Activated T-cell treated with anti-CD3 and anti-CD28 coated beads for 48 hours (primary cell): ENCODE measurements around the gene NTRK3.

ENCODE experiments used
- DNase-seq: peaks from one replicate; pipeline ENCODE4 v3.0.0-alpha.2; 2020; ENCODE audit warnings: low read depth

NTRK3 gene

GRCh38 chr15:88118741-88119140 lies 137.8 kb downstream of the NTRK3 start:
- no peak for DNase-seq

DNA sequence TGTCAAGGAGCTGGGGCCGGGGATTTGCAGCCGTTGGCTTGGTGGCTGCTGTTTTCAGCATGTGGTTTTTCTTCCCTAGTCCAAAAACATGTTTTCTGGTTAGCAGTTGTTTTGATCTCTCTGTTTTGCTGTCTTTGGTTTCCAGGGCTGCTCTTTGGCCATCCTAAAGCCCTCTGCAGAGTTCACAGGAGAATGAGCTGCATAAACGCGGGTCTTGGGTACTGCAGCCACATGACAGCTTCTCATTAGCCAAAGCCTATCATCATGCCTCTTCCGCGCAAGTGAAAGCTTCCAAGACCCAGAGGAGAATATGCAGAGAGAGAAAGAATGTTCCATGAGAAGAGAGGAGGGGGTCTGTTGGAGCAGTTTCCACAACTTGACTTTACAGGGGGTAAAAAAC lies 138.5 kb downstream of the NTRK3 start:
- no peak for DNase-seq

- DNase-seq, result no peak
Measured at GRCh38 chr15:88115486-88116152, 140.9 kb downstream of the NTRK3 start.

DNA sequence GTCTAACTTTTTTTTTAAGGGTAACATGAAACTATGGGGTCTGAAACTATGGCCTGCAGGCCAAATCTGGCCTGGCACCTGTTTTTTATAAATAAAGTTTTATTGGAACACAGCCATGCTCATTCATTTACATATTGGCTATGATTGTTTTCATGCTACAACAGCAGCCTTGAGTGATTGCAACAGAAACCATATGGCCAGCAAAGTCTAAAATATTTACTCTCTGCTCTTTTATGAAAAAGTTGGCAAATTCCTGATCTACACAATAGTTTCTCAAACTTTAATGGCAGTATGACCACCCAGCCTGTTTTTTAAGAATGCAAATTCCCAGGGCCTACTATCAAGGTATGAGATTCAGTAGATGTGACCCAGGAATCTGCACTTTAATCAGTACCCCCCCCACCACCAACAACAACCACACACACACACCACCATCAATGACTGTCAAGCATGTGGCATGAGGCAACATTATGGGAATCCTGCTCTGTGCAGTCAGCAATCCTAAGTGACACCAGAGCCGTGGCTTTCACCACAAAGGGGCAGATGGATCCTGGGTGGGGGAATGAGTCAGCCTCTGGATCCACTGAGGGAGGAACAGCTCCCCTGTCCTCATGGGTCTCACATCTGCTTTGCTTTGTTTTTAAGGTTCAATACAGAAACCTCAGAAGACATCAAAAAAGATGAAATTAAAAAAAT lies 142.8 kb downstream of the NTRK3 start:
- no peak for DNase-seq

GRCh38 chr15:88108991-88109390 lies 147.5 kb downstream of the NTRK3 start:
- DNase-seq, result no peak

DNA sequence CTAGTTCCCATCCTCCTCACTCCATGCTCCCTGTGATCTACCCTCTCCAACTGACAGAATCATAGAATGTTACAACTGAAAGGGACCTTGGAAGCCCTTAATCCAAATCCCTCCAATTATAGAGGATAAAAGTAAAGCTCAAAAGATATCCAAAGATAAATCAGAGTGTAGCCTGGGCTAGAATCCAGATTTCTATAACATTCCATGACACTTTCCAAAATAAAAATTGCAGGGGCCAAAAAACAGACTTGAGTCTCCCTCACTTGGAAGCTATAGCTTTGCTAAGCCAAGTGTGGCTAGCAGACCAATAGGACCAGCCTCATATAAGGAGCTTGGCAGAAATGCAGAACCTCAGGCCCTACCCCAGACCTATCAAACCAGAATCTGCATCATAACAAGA lies 148.1 kb downstream of the NTRK3 start:
- DNase-seq, result no peak

GRCh38 chr15:88106074-88106473 lies 150.5 kb downstream of the NTRK3 start:
- DNase-seq, result no peak

GRCh38 chr15:88104357-88104756 lies 152.2 kb downstream of the NTRK3 start:
- no peak for DNase-seq

DNA sequence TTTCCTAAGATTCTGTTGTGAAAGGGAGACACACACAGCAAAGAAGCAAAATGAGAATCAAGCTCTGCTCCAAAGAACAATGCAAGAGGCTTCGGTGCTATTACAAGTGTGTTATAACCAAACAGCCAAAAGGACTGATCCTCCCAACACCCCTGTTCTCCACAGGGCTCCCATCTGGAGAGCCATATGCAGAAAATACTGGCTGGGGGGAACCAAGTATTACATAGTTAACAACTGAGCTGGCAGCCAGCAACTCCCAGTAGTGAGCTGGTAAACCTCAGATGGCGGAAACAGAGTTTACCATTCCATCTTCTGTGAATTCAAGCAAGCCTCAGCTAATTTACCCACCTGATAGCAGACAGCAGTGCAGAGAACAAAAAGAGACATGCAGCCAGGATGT lies 156.4 kb downstream of the NTRK3 start:
- DNase-seq, result no peak

DNA sequence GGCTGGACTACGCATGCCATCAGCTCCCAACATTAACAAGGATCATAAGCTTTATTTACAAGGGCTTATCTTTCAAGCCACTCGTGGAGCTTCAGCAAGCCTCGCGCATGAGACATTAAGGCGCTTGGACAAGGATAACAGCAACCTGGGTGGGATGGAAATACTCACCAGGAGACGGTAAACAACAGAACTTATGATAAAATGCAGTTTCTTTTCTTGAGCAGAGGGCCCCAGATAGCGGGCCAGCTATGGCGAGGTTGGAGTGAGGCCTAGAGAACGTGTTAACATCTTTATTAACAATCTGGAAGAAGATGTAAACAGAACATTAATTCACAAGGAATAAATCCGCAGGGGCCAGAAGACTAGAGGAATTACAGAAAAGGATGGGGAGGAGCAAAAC lies 158.2 kb downstream of the NTRK3 start:
- no peak for DNase-seq

GRCh38 chr15:88091444-88092016 lies 165.0 kb downstream of the NTRK3 start:
- DNase-seq, result no peak

- no peak for DNase-seq
Measured at GRCh38 chr15:88090481-88091011, 166.0 kb downstream of the NTRK3 start.

- DNase-seq, result no peak
Measured at GRCh38 chr15:88089731-88090130, 166.8 kb downstream of the NTRK3 start.

GRCh38 chr15:88089024-88089620 lies 167.4 kb downstream of the NTRK3 start:
- no peak for DNase-seq

- no peak for DNase-seq
Measured at GRCh38 chr15:88083811-88084760, 172.5 kb downstream of the NTRK3 start.

DNA sequence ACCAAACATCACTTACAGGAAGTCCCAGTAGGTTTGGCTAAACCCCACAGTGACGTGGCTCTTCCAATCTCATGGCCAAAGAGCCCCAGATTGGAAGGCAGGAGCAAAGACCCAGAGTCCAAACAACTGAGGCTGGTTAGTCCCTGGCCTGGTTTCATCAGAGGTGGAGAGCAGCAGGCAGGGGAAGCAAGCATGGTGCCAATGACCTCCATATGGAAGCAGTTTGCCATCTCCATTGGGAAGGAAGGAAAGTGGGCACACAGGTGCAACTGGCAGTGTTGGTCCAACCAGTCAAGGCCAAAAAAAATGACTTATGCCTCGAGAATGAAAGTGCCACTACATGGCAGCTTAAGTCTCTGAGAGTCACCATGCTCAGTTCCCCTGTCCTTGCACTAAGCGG lies 175.9 kb downstream of the NTRK3 start:
- no peak for DNase-seq

GRCh38 chr15:88077296-88078020 lies 179.1 kb downstream of the NTRK3 start:
- no peak for DNase-seq

DNA sequence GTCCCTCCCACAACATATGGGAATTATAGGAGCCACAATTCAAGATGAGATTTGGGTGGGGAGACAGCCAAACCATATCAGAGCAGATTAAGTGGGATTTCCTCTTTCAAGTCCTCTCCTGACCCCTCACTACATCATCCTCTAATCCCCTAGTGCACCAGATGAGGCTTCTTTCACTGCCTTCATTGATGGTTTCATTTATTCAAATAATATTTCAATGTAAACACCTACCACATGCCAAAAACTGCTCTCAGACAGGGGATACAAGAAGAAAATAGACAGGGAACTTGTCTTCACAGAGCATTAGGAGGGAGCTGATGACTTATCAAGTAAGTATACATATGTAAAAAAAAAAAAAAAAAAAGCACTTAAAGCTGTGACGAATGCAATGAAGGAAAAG lies 180.2 kb downstream of the NTRK3 start:
- no peak for DNase-seq

GRCh38 chr15:88075102-88075501 lies 181.4 kb downstream of the NTRK3 start:
- no peak for DNase-seq

DNA sequence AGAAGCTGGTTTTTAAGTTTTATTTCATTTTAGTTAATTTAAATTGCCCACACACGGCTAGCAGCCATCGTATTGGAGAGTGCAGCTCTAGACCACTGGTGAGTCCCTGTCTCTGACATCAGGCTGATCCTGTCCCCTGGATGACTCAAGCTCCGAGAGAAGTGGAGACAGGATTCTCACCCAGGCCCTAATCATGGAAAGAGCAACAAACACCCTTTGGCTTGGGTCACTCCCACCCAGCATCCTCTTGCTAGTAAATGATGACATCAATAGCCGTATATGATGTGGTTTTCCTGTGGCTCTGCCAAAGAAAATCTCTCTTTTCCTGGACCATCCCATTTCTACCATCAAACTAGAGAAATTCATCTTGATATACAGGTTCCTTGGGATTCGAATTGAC lies 182.2 kb downstream of the NTRK3 start:
- no peak for DNase-seq

DNA sequence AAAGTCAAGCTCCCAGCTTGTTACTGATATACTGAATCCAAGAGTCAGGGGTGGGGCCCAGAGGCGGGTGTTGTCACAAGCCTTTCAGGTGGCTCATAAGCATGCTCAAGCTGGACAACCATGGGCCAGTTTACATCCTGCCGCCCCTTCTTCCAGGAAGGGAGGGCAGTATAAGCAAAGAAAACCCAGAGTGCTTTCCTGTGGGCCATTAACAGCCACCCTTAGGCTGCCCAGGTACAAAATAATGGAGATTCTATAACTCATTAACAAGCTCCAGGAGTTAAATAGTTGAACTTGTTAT lies 183.2 kb downstream of the NTRK3 start:
- DNase-seq, result no peak
